ENCODE measurements around the gene MTUS2.

The MTUS2 gene

GRCh38 chr13:29174093-29174492 is 354.0 kb downstream of the MTUS2 start:
- DNase-seq (ENCODE audit: low read depth in 1 of 2, low spot score in 1 of 2) = no peak
- Histone ChIP-seq H3K27me3 (ENCODE audit: insufficient read depth, poor library complexity, severe bottlenecking) (peaks cover 7% of the 10 kb centered on the region), H3K27ac (replicated peaks) (no peak overlapping the region), H3K4me3 (replicated peaks; ENCODE audit: insufficient read depth, low read length) (no peak overlapping the region)
- TF ChIP-seq CTCF (IDR thresholded peaks at IDR 0.05; ENCODE audit: insufficient read depth, low read length) (no peak), POLR2AphosphoS5 (IDR thresholded peaks at IDR 0.05; ENCODE audit: low read depth) (no peak), SPI1 (IDR thresholded peaks at IDR 0.05; ENCODE audit: borderline replicate concordance, low read depth) (no peak), REST (IDR thresholded peaks at IDR 0.05; ENCODE audit: insufficient replicate concordance, low read depth) (no peak), GABPA (IDR thresholded peaks at IDR 0.05; ENCODE audit: low read depth) (no peak)

- TF ChIP-seq GABPA (IDR thresholded peaks at IDR 0.05; ENCODE audit: low read depth) (no peak), POLR2AphosphoS5 (IDR thresholded peaks at IDR 0.05; ENCODE audit: low read depth) (no peak), REST (IDR thresholded peaks at IDR 0.05; ENCODE audit: insufficient replicate concordance, low read depth) (no peak), CTCF (IDR thresholded peaks at IDR 0.05; ENCODE audit: insufficient read depth, low read length) (no peak), SPI1 (IDR thresholded peaks at IDR 0.05; ENCODE audit: borderline replicate concordance, low read depth) (no peak)
These were observed 355.2 kb downstream of the MTUS2 start for GRCh38 chr13:29175250-29175873.

DNA sequence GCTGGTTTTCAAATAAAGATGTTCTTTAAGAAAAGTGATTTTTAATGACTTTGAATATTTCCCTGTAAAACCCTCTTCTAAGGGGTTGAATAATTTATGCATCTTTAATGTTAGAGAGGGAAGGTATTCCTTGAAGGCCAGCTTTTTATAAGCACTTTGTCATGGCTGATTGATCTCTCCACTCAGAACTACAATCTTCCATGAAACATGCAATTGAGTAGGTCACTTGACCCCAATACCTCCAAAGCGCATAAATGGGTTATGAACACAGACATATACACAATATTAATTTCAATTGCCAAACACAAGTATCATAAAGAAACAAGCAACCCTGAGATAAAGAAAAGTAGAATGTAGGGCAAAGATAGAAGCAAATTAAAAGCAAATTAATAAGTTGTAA is 359.9 kb downstream of the MTUS2 start:
- no peaks in the 10 kb centered on the region for H3K27me3 ChIP-seq (ENCODE audit: insufficient read depth, poor library complexity, severe bottlenecking)
- no peak overlapping the region for H3K4me3 ChIP-seq (replicated peaks; ENCODE audit: insufficient read depth, low read length)
- DNase-seq (ENCODE audit: low read depth in 1 of 2, low spot score in 1 of 2) = no peak
- no peak overlapping the region for H3K27ac ChIP-seq (replicated peaks)
- TF ChIP-seq REST (IDR thresholded peaks at IDR 0.05; ENCODE audit: insufficient replicate concordance, low read depth) (no peak), SPI1 (IDR thresholded peaks at IDR 0.05; ENCODE audit: borderline replicate concordance, low read depth) (no peak), POLR2AphosphoS5 (IDR thresholded peaks at IDR 0.05; ENCODE audit: low read depth) (no peak), GABPA (IDR thresholded peaks at IDR 0.05; ENCODE audit: low read depth) (no peak), CTCF (IDR thresholded peaks at IDR 0.05; ENCODE audit: insufficient read depth, low read length) (no peak)

More at GRCh38 chr13:29175250-29175873, 355.2 kb downstream of the MTUS2 start:
- Histone ChIP-seq H3K27ac (replicated peaks) (no peak overlapping the region), H3K4me3 (replicated peaks; ENCODE audit: insufficient read depth, low read length) (no peak overlapping the region), H3K27me3 (ENCODE audit: insufficient read depth, poor library complexity, severe bottlenecking) (peaks cover 7% of the 10 kb centered on the region)
- DNase-seq (ENCODE audit: low read depth in 1 of 2, low spot score in 1 of 2) = no peak

Measured in HL-60 (cell line).